NCI-H2171 (cell line): ENCODE results near the gene ABL1.

Experiments used
- DNase-seq: peaks from one replicate; lab custom pipeline; 2025; lab: John Stamatoyannopoulos, UW

ABL1 gene

DNA sequence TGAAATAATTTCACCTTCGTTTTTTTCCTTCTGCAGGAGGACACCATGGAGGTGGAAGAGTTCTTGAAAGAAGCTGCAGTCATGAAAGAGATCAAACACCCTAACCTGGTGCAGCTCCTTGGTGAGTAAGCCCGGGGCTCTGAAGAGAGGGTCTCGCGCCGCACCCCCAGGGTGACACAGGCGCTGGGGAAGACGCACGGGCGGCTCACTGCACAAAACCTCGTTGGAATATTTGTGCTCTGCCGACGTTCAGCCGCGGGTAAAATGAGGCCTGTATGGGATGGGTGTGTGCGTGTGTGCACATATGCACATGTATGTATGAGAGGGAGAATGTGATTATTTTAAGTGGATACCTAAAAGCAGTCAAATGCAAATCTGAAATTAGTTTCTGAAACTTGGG is 37.0 kb downstream of the ABL1 start:
- DNase-seq, result no peak

DNA sequence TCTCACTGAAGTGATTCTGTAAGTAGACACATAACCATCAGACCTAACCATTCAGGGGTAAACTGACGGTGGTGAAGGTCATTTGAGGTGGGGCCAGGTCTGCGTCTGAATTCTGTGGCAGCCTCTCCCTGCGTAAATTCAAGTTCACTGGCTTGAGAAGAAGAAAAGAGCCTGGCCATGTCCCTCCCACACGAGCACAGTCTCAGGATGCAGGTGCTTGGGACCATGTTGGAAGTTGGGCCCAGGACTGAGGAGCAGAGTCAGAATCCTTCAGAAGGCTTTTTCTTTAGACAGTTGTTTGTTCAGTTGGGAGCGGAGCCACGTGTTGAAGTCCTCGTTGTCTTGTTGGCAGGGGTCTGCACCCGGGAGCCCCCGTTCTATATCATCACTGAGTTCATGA is 37.5 kb downstream of the ABL1 start:
- DNase-seq, result no peak

DNA sequence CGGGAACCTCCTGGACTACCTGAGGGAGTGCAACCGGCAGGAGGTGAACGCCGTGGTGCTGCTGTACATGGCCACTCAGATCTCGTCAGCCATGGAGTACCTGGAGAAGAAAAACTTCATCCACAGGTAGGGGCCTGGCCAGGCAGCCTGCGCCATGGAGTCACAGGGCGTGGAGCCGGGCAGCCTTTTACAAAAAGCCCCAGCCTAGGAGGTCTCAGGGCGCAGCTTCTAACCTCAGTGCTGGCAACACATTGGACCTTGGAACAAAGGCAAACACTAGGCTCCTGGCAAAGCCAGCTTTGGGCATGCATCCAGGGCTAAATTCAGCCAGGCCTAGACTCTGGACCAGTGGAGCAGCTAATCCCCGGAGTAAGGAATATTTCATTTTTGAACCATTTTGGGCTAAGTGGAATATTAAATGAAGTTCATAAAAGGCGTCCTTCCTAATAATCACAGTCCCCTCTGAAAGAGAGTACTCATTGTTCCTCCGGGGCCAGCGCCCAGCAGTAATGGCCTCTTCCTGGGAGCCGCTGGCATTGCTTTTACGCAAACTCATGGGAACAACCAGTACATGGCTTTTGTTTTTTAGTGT is 38.0 kb downstream of the ABL1 start:
- DNase-seq, result no peak

DNA sequence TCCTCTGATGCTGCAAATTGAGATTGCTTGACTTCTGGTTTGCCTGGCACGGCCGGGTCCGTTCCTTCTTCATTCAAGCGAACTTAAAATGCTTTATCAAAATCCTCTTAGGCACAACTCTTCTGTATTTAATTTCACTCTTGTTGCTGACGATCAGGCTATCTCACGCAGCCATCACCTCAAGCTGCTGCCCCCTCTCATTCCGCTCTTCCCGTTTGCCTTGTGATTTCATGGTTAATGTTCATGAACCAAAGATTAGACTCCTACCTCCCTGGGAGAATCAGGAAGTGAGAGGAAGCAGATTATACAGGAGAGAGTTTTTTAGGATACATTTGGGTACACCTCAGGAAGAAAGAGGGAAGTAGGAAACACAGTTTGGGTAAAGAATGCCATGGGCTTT is 38.9 kb downstream of the ABL1 start:
- DNase-seq, result no peak

DNA sequence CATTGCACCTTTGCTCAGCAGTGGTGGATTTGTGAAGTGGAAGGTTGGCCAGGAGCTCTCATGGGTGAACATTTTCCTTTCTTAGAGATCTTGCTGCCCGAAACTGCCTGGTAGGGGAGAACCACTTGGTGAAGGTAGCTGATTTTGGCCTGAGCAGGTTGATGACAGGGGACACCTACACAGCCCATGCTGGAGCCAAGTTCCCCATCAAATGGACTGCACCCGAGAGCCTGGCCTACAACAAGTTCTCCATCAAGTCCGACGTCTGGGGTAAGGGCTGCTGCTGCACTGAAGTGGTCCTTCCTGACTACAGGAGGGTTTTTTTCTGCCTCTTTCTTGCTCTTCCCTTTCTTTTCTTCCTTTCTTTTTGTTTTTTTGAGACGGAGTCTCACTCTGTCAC is 39.7 kb downstream of the ABL1 start:
- no peak for DNase-seq

DNA sequence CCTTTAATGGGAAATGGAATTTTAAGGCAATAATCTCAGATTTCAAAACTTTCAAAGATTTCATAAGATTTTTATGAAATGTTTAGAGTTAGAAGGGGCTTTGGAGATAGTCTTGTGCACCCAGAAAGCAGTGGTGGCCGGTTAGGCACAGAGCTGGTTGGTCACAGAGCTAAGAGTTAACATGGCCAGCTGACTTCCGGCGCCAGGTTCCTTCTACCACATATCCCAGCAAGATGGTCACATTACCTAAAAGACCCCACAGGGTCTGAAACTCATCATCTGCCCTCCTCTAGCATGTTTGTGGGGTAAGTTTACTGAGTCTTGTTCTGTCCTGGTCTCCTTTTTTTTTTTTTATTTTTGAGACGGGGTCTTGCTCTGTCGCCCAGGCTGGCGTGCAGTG is 42.2 kb downstream of the ABL1 start:
- no peak for DNase-seq

DNA sequence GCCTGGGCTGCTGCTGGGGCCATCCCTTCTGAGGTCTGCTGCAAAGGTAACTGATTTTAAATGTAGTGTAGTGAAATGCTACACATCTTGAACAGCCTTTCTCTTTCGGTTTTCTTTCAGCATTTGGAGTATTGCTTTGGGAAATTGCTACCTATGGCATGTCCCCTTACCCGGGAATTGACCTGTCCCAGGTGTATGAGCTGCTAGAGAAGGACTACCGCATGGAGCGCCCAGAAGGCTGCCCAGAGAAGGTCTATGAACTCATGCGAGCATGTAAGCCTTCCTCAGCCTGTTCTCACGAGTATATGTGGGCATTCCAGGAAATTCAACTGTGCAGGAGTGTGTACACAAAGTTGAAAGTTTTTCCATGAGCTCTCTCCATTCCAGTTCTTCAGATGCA is 43.2 kb downstream of the ABL1 start:
- DNase-seq, result no peak

DNA sequence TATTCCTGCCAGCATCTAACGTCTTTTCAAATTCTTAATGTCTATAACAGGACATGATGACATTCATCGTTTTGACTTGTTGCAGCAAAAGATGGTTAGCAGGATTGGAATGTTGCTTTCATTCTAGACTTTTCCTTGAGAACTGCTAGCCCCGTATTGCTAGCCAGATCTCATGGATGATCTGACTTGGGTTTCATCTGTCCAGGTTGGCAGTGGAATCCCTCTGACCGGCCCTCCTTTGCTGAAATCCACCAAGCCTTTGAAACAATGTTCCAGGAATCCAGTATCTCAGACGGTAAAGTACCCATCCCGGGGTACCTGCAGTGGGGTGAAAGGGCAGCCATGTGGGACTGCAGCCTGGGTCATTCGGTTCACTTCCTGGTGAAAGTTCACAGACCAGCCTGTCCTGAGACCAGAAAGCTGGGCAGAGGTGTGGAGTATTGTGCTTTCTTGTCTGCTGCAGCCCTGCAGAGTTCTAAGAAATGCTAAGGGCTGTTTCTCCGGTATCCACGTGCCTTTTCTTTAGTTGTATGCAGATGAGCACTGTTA is 44.9 kb downstream of the ABL1 start:
- no peak for DNase-seq

DNA sequence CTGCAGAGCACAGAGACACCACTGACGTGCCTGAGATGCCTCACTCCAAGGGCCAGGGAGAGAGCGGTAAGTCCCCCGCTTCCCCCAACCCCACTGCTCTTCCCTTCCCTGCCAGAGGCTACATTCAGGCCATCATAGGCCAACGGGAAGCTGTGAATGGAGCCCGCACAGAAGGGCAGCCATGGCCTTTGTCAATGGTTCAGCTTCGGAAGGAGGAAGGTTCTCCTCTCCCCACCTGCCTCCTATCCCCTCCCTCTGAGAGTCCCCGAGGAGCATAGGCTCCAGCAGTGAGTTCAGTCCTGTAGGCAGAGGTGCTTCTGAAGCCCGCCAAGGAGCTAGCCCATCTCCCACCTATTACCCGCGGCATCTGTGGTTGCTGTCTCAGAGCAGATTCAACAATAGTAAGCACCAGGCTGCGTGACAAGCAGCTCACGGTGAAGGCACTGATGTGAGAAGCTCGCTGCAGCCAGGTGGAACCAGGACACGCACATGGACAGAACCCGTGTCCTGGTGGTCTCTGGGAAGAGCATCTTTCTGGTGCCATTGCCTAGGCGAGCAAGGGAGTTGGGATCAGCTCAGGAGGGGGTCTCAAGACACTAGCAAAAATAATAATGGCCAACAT is 45.7 kb downstream of the ABL1 start:
- no peak for DNase-seq

DNA sequence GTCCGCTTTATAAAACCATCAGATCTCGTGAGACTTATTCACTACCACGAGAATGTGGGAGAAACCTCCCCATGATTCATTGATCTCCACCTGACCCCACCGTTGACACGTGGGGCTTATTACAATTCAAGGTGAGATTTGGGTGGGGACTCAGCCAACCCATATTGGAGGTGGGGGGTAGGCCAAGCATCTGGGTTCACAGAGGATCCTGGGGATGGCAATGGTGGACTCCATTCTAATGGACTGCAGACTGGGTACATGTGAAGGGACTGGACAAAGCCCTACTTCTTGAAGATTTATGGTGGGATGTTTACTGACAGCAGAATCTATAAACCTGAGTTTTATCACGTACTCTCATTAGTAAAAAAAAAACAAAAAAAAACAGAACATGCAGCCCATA is 46.5 kb downstream of the ABL1 start:
- no peak for DNase-seq

DNA sequence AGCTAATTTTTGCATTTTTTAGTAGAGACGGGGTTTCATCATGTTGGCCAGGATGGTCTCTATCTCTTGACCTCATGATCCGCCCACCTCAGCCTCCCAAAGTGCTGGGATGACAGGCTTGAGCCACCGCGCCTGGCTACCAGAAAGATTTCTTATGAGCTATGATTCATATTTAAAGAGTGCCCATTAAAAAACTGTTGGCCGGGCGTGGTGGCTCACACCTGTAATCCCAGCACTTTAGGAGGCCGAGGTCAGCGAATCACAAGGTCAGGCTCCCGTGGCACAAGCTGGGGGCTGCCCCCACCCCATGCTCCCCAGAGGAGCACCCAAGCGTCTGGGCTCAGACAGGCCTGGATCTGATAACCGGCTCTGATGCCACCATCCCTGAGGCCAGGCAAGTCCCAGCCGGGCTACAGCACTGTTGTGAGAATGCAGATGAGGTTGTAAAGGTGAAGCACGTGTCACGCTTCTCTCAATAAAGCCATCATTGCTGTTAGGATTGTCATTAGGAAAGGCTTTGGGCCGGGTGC is 47.7 kb downstream of the ABL1 start:
- DNase-seq, result no peak

DNA sequence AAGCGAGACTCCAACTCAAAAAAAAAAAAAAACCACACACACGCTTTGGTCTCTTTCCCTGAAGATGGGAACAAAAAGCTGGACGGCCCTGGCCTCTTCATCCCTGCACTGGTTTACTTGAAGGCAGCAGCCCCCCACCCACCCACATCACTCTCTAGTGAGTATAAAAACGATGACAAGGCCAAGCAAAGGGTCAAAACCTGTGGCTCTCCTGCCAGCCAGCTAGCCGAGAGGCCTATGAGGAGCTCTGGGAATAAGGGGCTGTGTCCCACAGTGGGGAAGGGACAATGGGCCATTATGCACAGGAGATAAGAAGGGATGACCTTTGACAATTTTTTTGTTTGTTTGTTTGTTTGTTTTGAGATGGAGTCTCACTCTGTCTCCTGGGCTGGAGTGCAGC is 48.4 kb downstream of the ABL1 start:
- no peak for DNase-seq

DNA sequence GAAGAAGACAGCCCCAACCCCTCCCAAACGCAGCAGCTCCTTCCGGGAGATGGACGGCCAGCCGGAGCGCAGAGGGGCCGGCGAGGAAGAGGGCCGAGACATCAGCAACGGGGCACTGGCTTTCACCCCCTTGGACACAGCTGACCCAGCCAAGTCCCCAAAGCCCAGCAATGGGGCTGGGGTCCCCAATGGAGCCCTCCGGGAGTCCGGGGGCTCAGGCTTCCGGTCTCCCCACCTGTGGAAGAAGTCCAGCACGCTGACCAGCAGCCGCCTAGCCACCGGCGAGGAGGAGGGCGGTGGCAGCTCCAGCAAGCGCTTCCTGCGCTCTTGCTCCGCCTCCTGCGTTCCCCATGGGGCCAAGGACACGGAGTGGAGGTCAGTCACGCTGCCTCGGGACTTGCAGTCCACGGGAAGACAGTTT is 49.1 kb downstream of the ABL1 start:
- DNase-seq, result no peak

DNA sequence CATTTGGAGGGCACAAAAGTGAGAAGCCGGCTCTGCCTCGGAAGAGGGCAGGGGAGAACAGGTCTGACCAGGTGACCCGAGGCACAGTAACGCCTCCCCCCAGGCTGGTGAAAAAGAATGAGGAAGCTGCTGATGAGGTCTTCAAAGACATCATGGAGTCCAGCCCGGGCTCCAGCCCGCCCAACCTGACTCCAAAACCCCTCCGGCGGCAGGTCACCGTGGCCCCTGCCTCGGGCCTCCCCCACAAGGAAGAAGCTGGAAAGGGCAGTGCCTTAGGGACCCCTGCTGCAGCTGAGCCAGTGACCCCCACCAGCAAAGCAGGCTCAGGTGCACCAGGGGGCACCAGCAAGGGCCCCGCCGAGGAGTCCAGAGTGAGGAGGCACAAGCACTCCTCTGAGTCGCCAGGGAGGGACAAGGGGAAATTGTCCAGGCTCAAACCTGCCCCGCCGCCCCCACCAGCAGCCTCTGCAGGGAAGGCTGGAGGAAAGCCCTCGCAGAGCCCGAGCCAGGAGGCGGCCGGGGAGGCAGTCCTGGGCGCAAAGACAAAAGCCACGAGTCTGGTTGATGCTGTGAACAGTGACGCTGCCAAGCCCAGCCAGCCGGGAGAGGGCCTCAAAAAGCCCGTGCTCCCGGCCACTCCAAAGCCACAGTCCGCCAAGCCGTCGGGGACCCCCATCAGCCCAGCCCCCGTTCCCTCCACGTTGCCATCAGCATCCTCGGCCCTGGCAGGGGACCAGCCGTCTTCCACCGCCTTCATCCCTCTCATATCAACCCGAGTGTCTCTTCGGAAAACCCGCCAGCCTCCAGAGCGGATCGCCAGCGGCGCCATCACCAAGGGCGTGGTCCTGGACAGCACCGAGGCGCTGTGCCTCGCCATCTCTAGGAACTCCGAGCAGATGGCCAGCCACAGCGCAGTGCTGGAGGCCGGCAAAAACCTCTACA is 49.8 kb downstream of the ABL1 start:
- DNase-seq, result no peak

DNA sequence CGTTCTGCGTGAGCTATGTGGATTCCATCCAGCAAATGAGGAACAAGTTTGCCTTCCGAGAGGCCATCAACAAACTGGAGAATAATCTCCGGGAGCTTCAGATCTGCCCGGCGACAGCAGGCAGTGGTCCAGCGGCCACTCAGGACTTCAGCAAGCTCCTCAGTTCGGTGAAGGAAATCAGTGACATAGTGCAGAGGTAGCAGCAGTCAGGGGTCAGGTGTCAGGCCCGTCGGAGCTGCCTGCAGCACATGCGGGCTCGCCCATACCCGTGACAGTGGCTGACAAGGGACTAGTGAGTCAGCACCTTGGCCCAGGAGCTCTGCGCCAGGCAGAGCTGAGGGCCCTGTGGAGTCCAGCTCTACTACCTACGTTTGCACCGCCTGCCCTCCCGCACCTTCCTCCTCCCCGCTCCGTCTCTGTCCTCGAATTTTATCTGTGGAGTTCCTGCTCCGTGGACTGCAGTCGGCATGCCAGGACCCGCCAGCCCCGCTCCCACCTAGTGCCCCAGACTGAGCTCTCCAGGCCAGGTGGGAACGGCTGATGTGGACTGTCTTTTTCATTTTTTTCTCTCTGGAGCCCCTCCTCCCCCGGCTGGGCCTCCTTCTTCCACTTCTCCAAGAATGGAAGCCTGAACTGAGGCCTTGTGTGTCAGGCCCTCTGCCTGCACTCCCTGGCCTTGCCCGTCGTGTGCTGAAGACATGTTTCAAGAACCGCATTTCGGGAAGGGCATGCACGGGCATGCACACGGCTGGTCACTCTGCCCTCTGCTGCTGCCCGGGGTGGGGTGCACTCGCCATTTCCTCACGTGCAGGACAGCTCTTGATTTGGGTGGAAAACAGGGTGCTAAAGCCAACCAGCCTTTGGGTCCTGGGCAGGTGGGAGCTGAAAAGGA is 50.7 kb downstream of the ABL1 start:
- DNase-seq, result no peak

DNA sequence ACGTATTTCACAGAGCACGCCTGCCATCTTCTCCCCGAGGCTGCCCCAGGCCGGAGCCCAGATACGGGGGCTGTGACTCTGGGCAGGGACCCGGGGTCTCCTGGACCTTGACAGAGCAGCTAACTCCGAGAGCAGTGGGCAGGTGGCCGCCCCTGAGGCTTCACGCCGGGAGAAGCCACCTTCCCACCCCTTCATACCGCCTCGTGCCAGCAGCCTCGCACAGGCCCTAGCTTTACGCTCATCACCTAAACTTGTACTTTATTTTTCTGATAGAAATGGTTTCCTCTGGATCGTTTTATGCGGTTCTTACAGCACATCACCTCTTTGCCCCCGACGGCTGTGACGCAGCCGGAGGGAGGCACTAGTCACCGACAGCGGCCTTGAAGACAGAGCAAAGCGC is 51.9 kb downstream of the ABL1 start:
- DNase-seq, result no peak

DNA sequence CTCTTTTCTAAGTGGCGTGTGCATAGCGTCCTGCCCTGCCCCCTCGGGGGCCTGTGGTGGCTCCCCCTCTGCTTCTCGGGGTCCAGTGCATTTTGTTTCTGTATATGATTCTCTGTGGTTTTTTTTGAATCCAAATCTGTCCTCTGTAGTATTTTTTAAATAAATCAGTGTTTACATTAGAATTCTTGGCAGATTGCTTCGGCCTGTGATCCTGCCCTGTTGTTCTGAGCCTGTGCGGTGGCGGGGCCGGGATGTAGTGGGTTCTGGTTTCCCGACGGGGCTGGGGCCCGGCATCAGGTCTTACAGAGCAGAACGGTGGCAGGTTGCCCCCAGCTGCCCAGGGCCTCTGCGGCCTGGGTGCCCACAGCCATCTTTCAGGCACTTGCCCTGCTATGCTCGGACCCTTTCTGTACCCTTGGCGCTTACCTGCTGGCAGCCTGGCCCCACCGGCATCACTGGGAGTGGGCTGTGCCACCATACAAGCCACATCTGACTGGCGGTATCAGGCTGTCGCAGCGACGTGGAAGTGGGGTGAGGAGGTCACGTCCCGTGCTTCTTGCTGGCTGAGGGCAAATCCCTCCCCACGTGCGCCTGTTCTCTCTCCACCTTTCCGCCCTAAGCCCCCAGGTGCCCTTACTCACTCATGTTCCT is 52.6 kb downstream of the ABL1 start:
- DNase-seq, result no peak

DNA sequence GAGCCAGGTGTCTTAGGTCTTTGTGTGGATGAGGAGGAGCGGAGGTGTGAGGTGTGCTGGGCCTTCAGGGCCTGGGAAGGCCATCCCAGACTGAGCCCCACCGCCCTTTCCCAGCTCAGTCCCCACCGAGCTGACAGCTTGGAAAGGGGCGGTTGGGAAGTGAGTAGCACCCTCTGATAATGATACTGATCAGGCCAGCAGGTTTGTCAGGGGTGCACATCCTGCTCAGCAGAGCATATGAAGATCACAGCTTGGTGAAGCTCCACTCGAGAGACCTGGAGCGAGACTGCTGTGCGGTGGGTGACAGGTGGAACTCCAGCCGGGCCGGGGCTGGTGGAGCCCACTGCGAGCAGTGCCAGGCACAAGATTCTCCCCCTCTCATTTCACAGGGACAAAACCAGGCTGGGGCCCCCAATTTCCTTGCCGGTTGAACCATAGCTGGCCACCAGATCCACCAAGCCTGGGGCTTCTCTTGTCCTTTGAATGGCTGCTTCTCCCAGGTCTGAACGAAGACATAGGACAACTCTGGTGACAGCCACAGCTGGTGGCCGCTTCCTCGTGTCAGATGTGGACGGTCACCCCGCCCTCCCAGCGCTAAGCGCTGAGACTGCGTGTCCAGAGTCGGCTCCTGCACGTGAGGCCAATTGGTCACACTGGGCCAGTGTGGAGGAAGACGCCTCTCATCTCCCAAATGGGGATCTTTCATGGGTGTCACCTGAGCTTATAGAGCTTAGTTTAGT is 53.3 kb downstream of the ABL1 start:
- no peak for DNase-seq

DNA sequence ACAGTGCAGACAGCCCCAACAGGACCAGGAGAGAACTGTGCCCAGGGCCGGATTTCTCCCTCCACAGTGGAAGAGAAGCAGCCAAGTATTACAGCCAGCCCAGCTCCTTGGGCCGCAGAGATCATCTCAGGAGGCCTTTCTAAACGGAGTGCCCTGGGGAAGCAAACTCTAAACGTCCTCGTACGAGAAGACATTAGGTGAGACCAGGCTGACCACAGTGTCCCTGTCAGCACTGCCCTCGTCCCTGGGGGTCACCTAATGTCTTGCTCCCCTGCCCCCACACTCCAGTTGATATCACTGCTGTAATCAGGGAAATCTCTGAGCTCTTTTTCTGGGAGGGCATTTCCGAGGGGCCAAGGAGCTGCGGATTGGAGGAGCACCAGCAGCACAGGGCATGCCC is 55.1 kb downstream of the ABL1 start:
- no peak for DNase-seq
